GM18873 (cell line): Measurements from ENCODE around the gene OR56A3.
"Not testable (repeated sequence)": the region's sequence is repeated elsewhere in the genome, so short reads cannot be mapped to it uniquely, and the experiment has no call there.

Experiments used
- ATAC-seq: cut with Tn5 transposase; IDR thresholded peaks from one replicate; pipeline ENCODE4 v1.9.1; 2021; ENCODE audit warnings: mild to moderate bottlenecking, moderate library complexity, moderate number of reproducible peaks; ENCODE audit not compliant: unreplicated experiment, low FRiP score

Gene OR56A3, protein sequence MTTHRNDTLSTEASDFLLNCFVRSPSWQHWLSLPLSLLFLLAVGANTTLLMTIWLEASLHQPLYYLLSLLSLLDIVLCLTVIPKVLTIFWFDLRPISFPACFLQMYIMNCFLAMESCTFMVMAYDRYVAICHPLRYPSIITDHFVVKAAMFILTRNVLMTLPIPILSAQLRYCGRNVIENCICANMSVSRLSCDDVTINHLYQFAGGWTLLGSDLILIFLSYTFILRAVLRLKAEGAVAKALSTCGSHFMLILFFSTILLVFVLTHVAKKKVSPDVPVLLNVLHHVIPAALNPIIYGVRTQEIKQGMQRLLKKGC

DNA sequence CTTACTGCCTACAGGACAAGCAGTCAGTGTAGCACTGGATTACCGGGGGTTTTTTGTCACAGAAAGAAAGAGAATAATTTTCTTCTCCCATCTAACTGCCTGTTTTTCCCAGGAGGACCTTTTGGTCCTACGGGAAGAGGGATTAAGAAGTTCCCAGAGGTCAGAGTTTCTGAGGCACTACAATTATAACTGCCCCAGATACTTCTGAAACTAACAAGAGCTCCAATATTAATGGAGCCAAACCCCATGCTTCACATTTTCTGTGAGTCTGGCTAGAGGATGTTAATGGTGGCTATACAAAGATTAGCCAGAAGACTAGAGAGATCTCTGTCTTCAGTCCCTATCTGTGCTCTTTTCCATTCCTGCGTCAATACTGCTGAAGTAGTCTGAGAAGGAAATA is at the start of gene OR56A3:
TSS of gene OR56A3 (plus strand) at position 301 of the 400 bp plus-strand sequence. CDS start 5,096 bp downstream, outside the sequence.
- ATAC-seq = no peak

- no peak for ATAC-seq
Observed at GRCh38 chr11:5892908-5893307, 49.1 kb upstream of the OR56A3 start, which contains the start of gene OR52E5. TSS of gene OR52E5 (plus strand) at chr11:5893208. CDS start at chr11:5900777, 7,569 bp downstream.

GRCh38 chr11:5899534-5899933 is 42.5 kb upstream of the OR56A3 start:
- no peak for ATAC-seq

DNA sequence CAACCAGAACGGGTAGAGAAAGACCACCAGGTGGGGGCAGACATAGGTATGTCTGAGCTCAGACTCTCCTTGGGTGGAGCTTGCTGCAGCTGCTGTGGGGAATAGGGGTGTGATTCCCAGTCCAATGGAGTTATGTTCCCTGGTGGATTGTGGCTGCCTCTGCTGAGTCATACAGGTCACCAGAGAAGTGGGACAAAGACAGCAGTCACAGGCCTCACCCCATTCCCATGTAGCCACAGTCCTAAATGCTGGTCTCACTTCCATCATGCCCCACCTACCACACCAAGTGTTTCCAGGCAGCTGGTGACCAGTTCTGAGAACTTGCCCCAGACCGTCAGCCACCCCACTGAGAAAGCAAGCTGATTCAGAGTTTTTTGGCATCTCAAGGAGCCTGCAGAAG is 31.5 kb upstream of the OR56A3 start:
- ATAC-seq = no peak

- ATAC-seq = peak; percentile 67
Observed at GRCh38 chr11:5922749-5923426, 19.2 kb upstream of the OR56A3 start.

- peak; percentile 16 for ATAC-seq
Observed at GRCh38 chr11:5923427-5923776, 18.6 kb upstream of the OR56A3 start.

DNA sequence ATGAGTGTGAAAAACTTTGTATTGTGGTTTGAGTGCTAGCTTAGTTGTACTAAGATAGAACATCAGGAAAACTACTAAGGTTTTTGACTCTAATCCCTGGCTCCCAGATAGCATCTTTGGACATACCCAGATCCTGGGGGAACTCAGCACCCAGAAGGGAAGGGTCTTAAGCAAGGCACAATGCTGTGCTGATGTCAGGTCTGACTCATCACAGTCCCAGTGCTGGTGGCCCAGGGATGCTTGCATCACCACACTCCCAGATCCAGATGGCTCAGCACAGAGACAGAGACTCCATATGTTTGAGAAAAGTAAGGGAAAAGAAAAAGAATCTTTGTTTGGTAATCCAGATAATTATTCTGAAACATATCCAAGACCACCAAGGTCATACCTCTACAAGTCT is 18.3 kb upstream of the OR56A3 start:
- ATAC-seq = no peak

DNA sequence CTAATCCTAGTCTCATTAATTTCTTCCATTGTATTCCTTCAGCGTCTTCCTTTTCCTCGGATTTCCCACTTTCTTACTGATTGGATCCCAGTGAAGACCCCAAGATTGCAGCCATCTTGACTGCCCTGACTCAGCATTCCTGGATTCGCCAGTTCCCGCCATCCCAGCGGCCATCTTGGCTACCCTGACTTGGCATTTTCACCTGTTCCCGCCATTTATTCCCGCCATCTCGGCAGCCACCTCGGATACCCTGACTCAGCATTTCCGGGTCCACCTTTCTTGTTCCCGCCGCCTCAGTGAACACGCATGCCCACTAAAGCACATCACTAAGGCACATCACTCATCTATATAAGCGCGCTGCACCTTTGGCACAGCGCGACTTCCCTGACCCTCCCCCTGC is 13.8 kb upstream of the OR56A3 start:
- no peak for ATAC-seq

- no peak for ATAC-seq
Observed at GRCh38 chr11:5928811-5929210, 13.2 kb upstream of the OR56A3 start.

GRCh38 chr11:5929571-5930368 is 12.3 kb upstream of the OR56A3 start:
- ATAC-seq = no peak

- no peak for ATAC-seq
Observed at GRCh38 chr11:5930614-5931013, 11.4 kb upstream of the OR56A3 start.

- ATAC-seq = no peak
Observed at GRCh38 chr11:5931061-5931460, 11.0 kb upstream of the OR56A3 start.

DNA sequence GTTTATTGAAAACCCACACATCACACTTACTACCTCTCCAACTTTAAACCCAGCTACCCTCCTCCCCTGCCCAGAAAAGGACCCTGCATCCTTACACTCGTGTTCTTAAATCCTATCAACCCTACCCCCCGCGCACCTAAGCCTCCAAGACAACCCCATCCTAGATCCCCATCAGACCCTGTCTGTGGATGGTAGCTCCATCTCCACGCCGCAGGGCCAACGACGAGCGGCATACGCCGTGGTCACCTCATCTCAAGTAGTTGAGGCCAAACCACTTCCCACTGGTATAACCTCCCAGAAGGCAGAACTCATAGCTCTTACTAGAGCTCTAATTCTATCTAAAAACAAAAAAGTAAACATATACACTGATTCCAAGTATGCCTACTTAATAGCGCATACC is 9.4 kb upstream of the OR56A3 start:
- no peak for ATAC-seq

GRCh38 chr11:5933116-5933515 is 8.9 kb upstream of the OR56A3 start:
- no peak for ATAC-seq

DNA sequence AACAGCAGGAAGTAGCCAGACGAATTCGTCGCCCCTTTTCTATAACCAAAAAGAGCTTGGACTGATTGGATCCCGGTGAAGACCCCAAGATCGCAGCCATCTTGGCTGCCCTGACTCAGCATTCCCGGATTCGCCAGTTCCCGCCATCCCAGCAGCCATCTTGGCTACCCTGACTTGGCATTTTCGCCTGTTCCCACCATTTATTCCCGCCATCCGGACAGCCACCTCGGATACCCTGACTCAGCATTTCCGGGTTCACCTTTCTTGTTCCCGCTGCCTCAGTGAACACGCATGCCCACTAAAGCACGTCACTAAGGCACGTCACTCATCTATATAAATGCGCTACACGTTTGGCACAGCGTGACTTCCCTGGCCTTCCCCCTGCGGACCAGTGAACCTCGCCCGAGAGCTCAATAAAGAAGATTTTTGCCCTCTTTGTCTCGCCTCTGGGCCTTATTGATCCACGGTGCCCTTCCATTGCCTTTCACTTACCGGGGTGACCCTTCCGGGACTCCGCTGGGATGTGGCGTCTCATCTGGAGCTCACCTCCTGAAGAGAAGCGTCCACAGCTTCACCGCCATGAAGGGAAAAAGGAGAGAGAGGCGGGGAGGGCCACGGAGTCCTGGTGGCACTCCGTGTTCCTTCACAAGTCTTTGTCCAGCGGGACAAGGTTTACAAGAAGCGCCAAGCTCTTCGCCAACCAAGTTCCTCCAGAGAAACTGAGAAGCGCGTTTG is 4.0 kb upstream of the OR56A3 start:
- ATAC-seq = no peak

GRCh38 chr11:5938603-5938965 is 3.5 kb upstream of the OR56A3 start:
- ATAC-seq = no peak

DNA sequence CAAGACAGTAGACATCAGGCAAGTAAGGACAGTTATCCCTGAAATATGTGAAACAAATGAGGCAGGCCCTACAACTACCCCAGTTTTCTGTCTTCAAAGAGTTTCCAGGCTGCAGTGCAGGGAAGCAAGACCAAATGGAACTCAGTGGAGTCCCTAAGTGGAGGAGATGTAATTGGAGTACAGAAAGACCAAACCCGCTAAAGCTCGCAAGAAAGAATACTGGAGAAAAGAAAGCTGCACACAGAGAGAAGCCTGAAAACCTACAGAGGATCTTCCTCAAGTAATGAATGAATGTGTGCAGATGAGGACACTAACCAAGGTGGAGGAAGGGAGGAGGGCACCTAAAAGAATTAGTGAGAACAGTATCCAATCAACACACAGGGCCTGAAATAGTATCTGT is 1.3 kb upstream of the OR56A3 start:
- no peak for ATAC-seq

DNA sequence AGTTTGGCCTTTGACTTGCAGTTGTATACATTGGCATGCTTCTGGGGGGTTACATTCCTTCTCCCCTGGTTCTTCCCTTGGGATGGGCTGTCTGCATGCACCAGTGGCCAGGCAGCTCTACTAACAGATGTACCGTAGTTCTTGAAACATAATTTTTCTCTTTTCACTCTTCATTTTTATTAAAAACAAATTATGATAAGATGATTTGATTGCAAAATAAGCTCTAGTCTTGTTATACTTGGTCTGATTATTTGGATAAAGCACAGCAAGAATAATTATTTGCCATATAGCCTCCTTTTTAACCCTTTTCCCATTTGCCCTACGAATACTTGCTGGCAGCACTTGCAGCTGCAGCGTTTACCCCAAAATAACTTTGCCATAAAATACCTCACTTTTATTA is 13.5 kb downstream of the OR56A3 start:
- no peak for ATAC-seq

DNA sequence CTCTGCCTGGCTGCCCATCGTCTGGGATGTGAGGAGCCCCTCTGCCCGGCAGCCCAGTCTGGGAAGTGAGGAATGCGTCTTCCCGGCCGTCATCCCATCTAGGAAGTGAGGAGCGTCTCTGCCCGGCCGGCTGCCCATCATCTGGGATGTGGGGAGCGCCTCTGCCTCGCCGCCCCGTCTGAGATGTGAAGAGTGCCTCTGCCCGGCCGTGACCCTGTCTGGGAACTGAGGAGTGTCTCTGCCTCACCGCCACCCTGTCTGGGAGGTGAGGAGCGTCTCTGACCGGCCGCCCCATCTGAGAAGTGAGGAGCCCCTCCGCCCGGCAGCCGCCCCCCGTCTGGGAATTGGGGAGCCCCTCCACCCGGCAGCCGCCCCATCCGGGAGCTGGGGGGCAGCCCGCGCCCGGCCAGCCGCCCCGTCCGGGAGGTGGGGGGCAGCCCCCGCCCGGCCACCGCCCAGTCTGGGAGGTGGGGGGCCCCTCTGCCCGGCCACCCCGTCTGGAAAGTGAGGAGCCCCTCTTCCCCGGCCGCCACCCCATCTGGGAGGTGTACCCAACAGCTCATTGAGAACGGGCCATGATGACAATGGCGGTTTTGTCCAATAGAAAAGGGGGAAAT is 18.8 kb downstream of the OR56A3 start:
- ATAC-seq = not testable (repeated sequence)

- no peak for ATAC-seq
Observed at GRCh38 chr11:5966958-5967357, 24.9 kb downstream of the OR56A3 start.
